GM13977 (cell line): ENCODE data around the gene KCNJ16.

Experiments
- DNase-seq: peaks from one replicate; pipeline ENCODE4 v3.0.0; 2012; ENCODE audit warnings: low spot score
- CTCF ChIP-seq: IDR thresholded peaks from 2 replicates; pipeline ENCODE4 v1.5.1; 2012; ENCODE audit warnings: mild to moderate bottlenecking, control low read depth; ENCODE audit not compliant: insufficient read depth; ENCODE audit errors: extremely low read depth, missing control alignments
- in situ Hi-C: fragments of 300-500 bp; cut with MboI; formaldehyde crosslinking; loops from one replicate; pipeline ENCODE4 v1.12.0; 2022; ENCODE audit warnings: low sequenced_read_pairs, low pct_unique_long_range_greater_than_20kb, mixed read lengths, inconsistent platforms; ENCODE audit not compliant: unreplicated experiment

KCNJ16 gene

GRCh38 chr17:70060415-70060814 lies 14.6 kb upstream of the KCNJ16 start:
- no peak for DNase-seq
- TF ChIP-seq CTCF, result no peak
- in situ Hi-C loops, result no loop called here

GRCh38 chr17:70067134-70067533 lies 7.9 kb upstream of the KCNJ16 start:
- no peak for DNase-seq
- no peak for TF ChIP-seq CTCF
- in situ Hi-C loops, result no loop called here

- in situ Hi-C loops, result no loop called here
- TF ChIP-seq CTCF, result no peak
- no peak for DNase-seq
Observed at GRCh38 chr17:70070305-70071027, 4.6 kb upstream of the KCNJ16 start.

GRCh38 chr17:70071127-70071526 lies 3.9 kb upstream of the KCNJ16 start:
- no peak for DNase-seq
- in situ Hi-C loops, result no loop called here
- no peak for TF ChIP-seq CTCF

- DNase-seq, result no peak
- in situ Hi-C loops, result no loop called here
- no peak for TF ChIP-seq CTCF
Observed at GRCh38 chr17:70071620-70072019, 3.4 kb upstream of the KCNJ16 start.

GRCh38 chr17:70072546-70073309 lies 2.3 kb upstream of the KCNJ16 start:
- TF ChIP-seq CTCF, result no peak
- DNase-seq, result no peak
- in situ Hi-C loops, result no loop called here
